Smooth muscle cell (in vitro differentiated cells): ENCODE measurements around the gene IFITM1. TPM values are rescaled to one million over a fixed set of nuclear protein-coding genes. Genes with fewer than 3 reads are reported as not detected.

Experiments
- DNase-seq: peaks from one replicate; lab custom pipeline; 2025; ENCODE audit not compliant: unreplicated experiment; lab: John Stamatoyannopoulos, UW
- H2AFZ ChIP-seq: fragments of 200-600 bp; sonication (generic); 2 replicates; pipeline ENCODE4 v1.6.0; 2016; ENCODE audit warnings: antibody characterized with exemption, low read depth, mild to moderate bottlenecking
- H3F3A ChIP-seq: fragments of 200-600 bp; sonication (generic); 2 replicates; pipeline ENCODE4 v1.6.0; 2017; ENCODE audit warnings: antibody characterized with exemption, low read depth
- H3K27ac ChIP-seq: fragments of 200-600 bp; sonication (generic); 2 replicates; pipeline ENCODE4 v1.5.1; 2016; ENCODE audit warnings: low read depth, mild to moderate bottlenecking
- H3K27me3 ChIP-seq: fragments of 200-600 bp; sonication (generic); 2 replicates; pipeline ENCODE4 v1.6.1; 2016; ENCODE audit warnings: low read depth, mild to moderate bottlenecking
- H3K36me3 ChIP-seq: fragments of 200-600 bp; sonication (generic); 2 replicates; pipeline ENCODE4 v1.5.1; 2016; ENCODE audit warnings: low read depth
- H3K4me1 ChIP-seq: fragments of 200-600 bp; sonication (generic); 2 replicates; pipeline ENCODE4 v1.5.1; 2016; ENCODE audit warnings: low read depth
- H3K4me2 ChIP-seq: fragments of 200-600 bp; sonication (generic); 2 replicates; pipeline ENCODE4 v1.6.0; 2016; ENCODE audit warnings: mild to moderate bottlenecking
- H3K4me3 ChIP-seq: fragments of 200-600 bp; sonication (generic); 2 replicates; pipeline ENCODE4 v1.5.1; 2016; ENCODE audit warnings: mild to moderate bottlenecking
- H3K79me2 ChIP-seq: fragments of 200-600 bp; sonication (generic); 2 replicates; pipeline ENCODE4 v1.6.0; 2016; ENCODE audit warnings: low read depth, mild to moderate bottlenecking
- H3K9ac ChIP-seq: fragments of 200-600 bp; sonication (generic); 2 replicates; pipeline ENCODE4 v1.6.0; 2016; ENCODE audit warnings: low read depth
- H3K9me3 ChIP-seq: fragments of 200-600 bp; sonication (generic); replicated peaks from 2 replicates; pipeline ENCODE4 v1.5.1; 2016; ENCODE audit warnings: low read depth
- H4K20me1 ChIP-seq: fragments of 200-600 bp; sonication (generic); 2 replicates; pipeline ENCODE4 v1.6.0; 2016; ENCODE audit warnings: low read depth
- CTCF ChIP-seq: fragments of 200-600 bp; sonication (generic); IDR thresholded peaks from 2 replicates; pipeline ENCODE4 v1.5.1; 2017; ENCODE audit warnings: borderline replicate concordance, mild to moderate bottlenecking, antibody characterized with exemption; ENCODE audit not compliant: insufficient read depth, poor library complexity, severe bottlenecking
- WGBS: methylation state at CpG from one replicate; pipeline ENCODE4 v1.1.7; 2016; ENCODE audit warnings: low lambda C conversion rate; 5-methylcytosine and 5-hydroxymethylcytosine counted together
- polyA plus RNA-seq: library from polyadenylated mRNA; unstranded; fragments of >200 nt; fragmentation: Nextera tagmentation; extraction: Ambion mirVana; gene quantifications from 2 replicates; pipeline ENCODE4 v1.2.1, GENCODE V29; 2016
- total RNA-seq: library from RNA; depleted of rRNA; stranded (reverse); fragments of >200 nt; gene quantifications from 2 replicates; pipeline ENCODE4 v1.2.3, GENCODE V29; 2014

Gene IFITM1
- total and polyA plus RNA-seq, 2 experiments from 2014 or later: 355 to 726 TPM

DNA sequence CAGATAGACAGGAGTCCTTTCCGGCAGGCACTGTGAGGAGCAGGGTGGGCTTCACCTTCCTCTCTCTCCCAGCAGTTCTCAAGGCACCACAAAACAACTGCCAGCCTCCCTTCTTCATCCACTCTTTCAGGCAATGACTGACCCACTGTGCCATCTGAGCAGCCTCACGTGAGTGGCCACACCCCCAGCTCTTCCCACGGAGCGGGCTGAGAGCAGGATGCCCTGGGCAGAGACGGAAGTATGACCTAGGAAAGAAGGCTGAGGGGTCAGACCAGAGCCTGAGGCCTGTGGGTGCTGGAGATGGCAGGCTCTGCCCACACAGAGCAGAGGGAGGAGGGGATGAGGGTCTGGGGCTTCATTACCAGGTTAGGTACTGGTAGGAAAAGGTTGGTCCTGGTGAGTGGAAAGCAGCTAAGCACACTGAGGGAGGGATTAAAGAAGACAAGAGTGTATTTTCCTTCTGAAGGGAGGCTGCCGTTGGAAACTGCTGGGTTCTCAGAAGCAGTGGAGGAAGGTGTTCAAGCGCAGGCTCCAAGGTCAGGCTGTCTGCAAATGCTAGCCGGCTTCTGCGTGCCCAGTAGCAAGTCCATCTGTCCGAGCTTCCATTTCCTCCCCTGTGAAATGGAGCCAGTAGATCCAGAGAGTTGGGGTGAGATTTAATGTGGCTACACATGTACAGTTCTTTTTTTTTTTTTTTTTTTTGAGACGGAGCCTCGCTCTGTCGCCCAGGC, 31.0 kb upstream of the IFITM1 start:
- Histone ChIP-seq H3F3A (no peaks in the 10 kb centered on the region), H3K27ac (no peak overlapping the region), H3K4me3 (no peak overlapping the region), H3K36me3 (no peaks in the 10 kb centered on the region), H3K4me2 (no peak overlapping the region), H3K79me2 (no peaks in the 10 kb centered on the region), H2AFZ (no peak overlapping the region), H3K27me3 (peaks cover 7% of the 10 kb centered on the region), H3K4me1 (no peaks in the 10 kb centered on the region), H3K9me3 (no peaks in the 10 kb centered on the region), H3K9ac (no peak overlapping the region), H4K20me1 (no peaks in the 10 kb centered on the region)
- DNase-seq: no peak
- no peak for TF ChIP-seq CTCF
- WGBS: 81% methylated on average over 12 of the region's 13 CpGs

DNA sequence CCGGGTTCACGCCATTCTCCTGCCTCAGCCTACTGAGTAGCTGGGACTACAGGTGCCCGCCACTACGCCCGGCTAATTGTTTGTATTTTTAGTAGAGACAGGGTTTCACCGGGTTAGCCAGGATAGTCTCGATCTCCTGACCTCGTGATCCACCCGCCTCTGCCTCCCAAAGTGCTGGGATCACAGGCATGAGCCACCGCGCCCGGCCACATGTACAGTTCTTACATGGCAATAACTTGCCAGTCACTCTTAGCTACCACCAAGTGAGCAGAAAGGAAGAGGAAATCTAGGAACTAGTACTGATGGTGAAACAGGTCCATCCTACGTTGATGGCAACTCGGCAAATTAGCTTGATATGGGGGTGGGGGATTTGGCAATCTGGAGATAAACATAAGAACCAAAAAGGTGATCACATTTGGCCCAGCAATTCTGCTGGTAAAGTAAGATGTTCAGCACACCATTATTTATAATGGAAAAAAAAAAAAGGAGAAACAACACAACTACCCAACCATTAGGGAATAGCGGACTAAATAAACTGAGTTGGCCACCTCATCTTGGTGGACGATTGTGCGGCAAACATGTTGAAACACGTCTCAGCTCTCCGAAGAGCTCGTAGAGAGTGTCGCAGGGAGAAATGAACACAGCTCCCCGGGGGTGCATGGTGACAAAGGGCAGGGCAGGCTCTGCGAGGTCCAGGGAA, 30.3 kb upstream of the IFITM1 start:
- Histone ChIP-seq H3K27me3 (peaks cover 7% of the 10 kb centered on the region), H3K4me1 (peaks cover 4% of the 10 kb centered on the region), H3K27ac (no peak overlapping the region), H3K79me2 (no peaks in the 10 kb centered on the region), H3K36me3 (no peaks in the 10 kb centered on the region), H3K4me2 (no peak overlapping the region), H3K9me3 (no peaks in the 10 kb centered on the region), H2AFZ (no peak overlapping the region), H3K9ac (no peak overlapping the region), H3K4me3 (no peak overlapping the region), H3F3A (no peaks in the 10 kb centered on the region), H4K20me1 (no peaks in the 10 kb centered on the region)
- 92% methylated on average over 22 of the region's 23 CpGs for WGBS
- no peak for TF ChIP-seq CTCF
- DNase-seq: no peak

DNA sequence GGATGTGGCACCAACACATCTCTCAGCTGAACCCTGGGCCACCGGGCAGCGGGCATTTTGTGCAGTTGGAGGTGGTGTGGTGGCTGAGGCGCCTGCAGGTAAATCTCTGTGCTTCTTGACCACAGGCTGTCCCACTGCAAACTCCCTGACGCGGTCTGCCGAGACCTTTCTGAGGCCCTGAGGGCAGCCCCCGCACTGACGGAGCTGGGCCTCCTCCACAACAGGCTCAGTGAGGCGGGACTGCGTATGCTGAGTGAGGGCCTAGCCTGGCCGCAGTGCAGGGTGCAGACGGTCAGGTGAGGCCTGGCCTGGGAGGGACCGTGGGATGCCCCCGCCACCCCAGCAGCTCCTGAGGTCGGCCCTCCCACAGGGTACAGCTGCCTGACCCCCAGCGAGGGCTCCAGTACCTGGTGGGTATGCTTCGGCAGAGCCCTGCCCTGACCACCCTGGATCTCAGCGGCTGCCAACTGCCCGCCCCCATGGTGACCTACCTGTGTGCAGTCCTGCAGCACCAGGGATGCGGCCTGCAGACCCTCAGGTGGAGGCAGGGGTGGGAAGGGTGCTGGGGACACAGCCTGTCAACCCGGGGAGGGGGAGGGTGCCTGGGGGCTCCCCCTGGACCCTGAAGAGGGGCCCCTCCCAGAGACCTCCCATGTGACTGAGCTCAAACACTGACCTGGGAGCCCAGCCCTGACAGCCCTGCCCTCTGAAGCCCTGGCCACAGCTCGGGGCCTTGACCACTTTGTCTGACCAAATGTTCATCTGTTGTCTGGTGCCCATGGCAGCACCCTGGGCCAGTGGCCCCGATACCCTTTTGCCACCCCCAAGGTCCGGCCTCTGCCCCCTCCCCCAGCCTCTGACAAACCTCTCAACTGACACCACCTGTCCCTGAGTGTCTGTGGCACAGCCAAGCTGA, 29.5 kb upstream of the IFITM1 start:
- no peak overlapping the region for H3K27ac ChIP-seq
- no peaks in the 10 kb centered on the region for H3K9me3 ChIP-seq
- H3K4me1 ChIP-seq: peaks cover 5% of the 10 kb centered on the region
- H3K79me2 ChIP-seq: no peaks in the 10 kb centered on the region
- no peaks in the 10 kb centered on the region for H3F3A ChIP-seq
- H3K4me3 ChIP-seq: no peak overlapping the region
- WGBS: 92% methylated on average over 22 of the region's 24 CpGs
- no peak for DNase-seq
- no peak overlapping the region for H3K9ac ChIP-seq
- no peak overlapping the region for H3K4me2 ChIP-seq
- peaks cover 7% of the 10 kb centered on the region for H3K27me3 ChIP-seq
- no peaks in the 10 kb centered on the region for H3K36me3 ChIP-seq
- TF ChIP-seq CTCF: no peak
- no peaks in the 10 kb centered on the region for H4K20me1 ChIP-seq
- H2AFZ ChIP-seq: no peak overlapping the region
